Measurements from ENCODE around the gene GLP2R. TPM values are rescaled to one million over a fixed set of nuclear protein-coding genes. Genes with fewer than 3 reads are reported as not detected.

The GLP2R gene
- total RNA-seq, 1 donor = not detected

GRCh38 chr17:9833922-9834321 lies 8.2 kb downstream of the GLP2R start:
- no peaks in the 10 kb centered on the region for H3K36me3 ChIP-seq (ENCODE audit: insufficient read depth, low read length)
- no peaks in the 10 kb centered on the region for H3K27me3 ChIP-seq (ENCODE audit: insufficient read depth, low read length)
- no peak overlapping the region for H3K4me2 ChIP-seq (ENCODE audit: insufficient read depth, low read length)
- H3K4me1 ChIP-seq (ENCODE audit: insufficient read depth, low read length) = peaks cover 18% of the 10 kb centered on the region
- no peak overlapping the region for H3K4me3 ChIP-seq (ENCODE audit: insufficient read depth, low read length)
- no peaks in the 10 kb centered on the region for H4K20me1 ChIP-seq (ENCODE audit: insufficient read depth, low read length)
- no peak overlapping the region for H3K27ac ChIP-seq (ENCODE audit: low read depth, low read length)
- no peak overlapping the region for H2AFZ ChIP-seq (ENCODE audit: low read length)
- no peaks in the 10 kb centered on the region for H3K79me2 ChIP-seq (ENCODE audit: insufficient read depth, low read length)
- H3K9me3 ChIP-seq (ENCODE audit: low read depth, low read length) = no peaks in the 10 kb centered on the region
- TF ChIP-seq CTCF (IDR thresholded peaks at IDR 0.05; ENCODE audit: extremely low read depth, low read depth, low read length) = no peak
- no peak for DNase-seq (ENCODE audit: insufficient read length, low spot score, missing footprints)

GRCh38 chr17:9837551-9838471 lies 12.1 kb downstream of the GLP2R start:
- H2AFZ ChIP-seq (ENCODE audit: low read length) = no peak overlapping the region
- peak overlapping the region; percentile 44 for H3K27ac ChIP-seq (ENCODE audit: low read depth, low read length)
- peaks cover 26% of the 10 kb centered on the region for H3K4me1 ChIP-seq (ENCODE audit: insufficient read depth, low read length)
- no peak for DNase-seq (ENCODE audit: insufficient read length, low spot score, missing footprints)
- peak overlapping the region; percentile 20 for H3K4me2 ChIP-seq (ENCODE audit: insufficient read depth, low read length)
- H3K9me3 ChIP-seq (ENCODE audit: low read depth, low read length) = no peaks in the 10 kb centered on the region
- no peaks in the 10 kb centered on the region for H3K79me2 ChIP-seq (ENCODE audit: insufficient read depth, low read length)
- H4K20me1 ChIP-seq (ENCODE audit: insufficient read depth, low read length) = no peaks in the 10 kb centered on the region
- no peaks in the 10 kb centered on the region for H3K36me3 ChIP-seq (ENCODE audit: insufficient read depth, low read length)
- no peaks in the 10 kb centered on the region for H3K27me3 ChIP-seq (ENCODE audit: insufficient read depth, low read length)
- H3K4me3 ChIP-seq (ENCODE audit: insufficient read depth, low read length) = peak overlapping the region; percentile 17
- TF ChIP-seq CTCF (IDR thresholded peaks at IDR 0.05; ENCODE audit: extremely low read depth, low read depth, low read length) = no peak

GRCh38 chr17:9839433-9839832 lies 13.7 kb downstream of the GLP2R start:
- DNase-seq (ENCODE audit: insufficient read length, low spot score, missing footprints) = no peak
- Histone ChIP-seq H3K27me3 (ENCODE audit: insufficient read depth, low read length) (no peaks in the 10 kb centered on the region), H3K79me2 (ENCODE audit: insufficient read depth, low read length) (no peaks in the 10 kb centered on the region), H4K20me1 (ENCODE audit: insufficient read depth, low read length) (no peaks in the 10 kb centered on the region), H3K9me3 (ENCODE audit: low read depth, low read length) (no peaks in the 10 kb centered on the region), H3K27ac (ENCODE audit: low read depth, low read length) (no peak overlapping the region), H3K4me3 (ENCODE audit: insufficient read depth, low read length) (no peak overlapping the region), H3K36me3 (ENCODE audit: insufficient read depth, low read length) (no peaks in the 10 kb centered on the region), H3K4me1 (ENCODE audit: insufficient read depth, low read length) (peaks cover 26% of the 10 kb centered on the region), H3K4me2 (ENCODE audit: insufficient read depth, low read length) (no peak overlapping the region), H2AFZ (ENCODE audit: low read length) (no peak overlapping the region)
- TF ChIP-seq CTCF (IDR thresholded peaks at IDR 0.05; ENCODE audit: extremely low read depth, low read depth, low read length) = peak; percentile 17

- H2AFZ ChIP-seq (ENCODE audit: low read length) = peak overlapping the region; percentile 78
- peak overlapping the region; percentile 29 for H3K4me2 ChIP-seq (ENCODE audit: insufficient read depth, low read length)
- H3K4me1 ChIP-seq (ENCODE audit: insufficient read depth, low read length) = peaks cover 19% of the 10 kb centered on the region
- H3K27ac ChIP-seq (ENCODE audit: low read depth, low read length) = peak overlapping the region; percentile 59
- peak; percentile 72 for DNase-seq (ENCODE audit: insufficient read length, low spot score, missing footprints)
- H3K27me3 ChIP-seq (ENCODE audit: insufficient read depth, low read length) = no peaks in the 10 kb centered on the region
- H3K36me3 ChIP-seq (ENCODE audit: insufficient read depth, low read length) = no peaks in the 10 kb centered on the region
- no peaks in the 10 kb centered on the region for H3K79me2 ChIP-seq (ENCODE audit: insufficient read depth, low read length)
- H3K4me3 ChIP-seq (ENCODE audit: insufficient read depth, low read length) = peak overlapping the region; percentile 12
- no peaks in the 10 kb centered on the region for H4K20me1 ChIP-seq (ENCODE audit: insufficient read depth, low read length)
- no peak for TF ChIP-seq CTCF (IDR thresholded peaks at IDR 0.05; ENCODE audit: extremely low read depth, low read depth, low read length)
- no peaks in the 10 kb centered on the region for H3K9me3 ChIP-seq (ENCODE audit: low read depth, low read length)
These were observed 16.5 kb downstream of the GLP2R start for GRCh38 chr17:9842057-9842758.

Measured in osteoblast (primary cell).